Choroid plexus epithelial cell (primary cell): Measurements from ENCODE around the gene SSC4D.
"Not testable (repeated sequence)": the region's sequence is repeated elsewhere in the genome, so short reads cannot be mapped to it uniquely, and the experiment has no call there.

ENCODE experiments used
- DNase-seq: peaks from one replicate; pipeline ENCODE4 v3.0.0-alpha.2; 2010; ENCODE audit warnings: low read depth
- H3K4me3 ChIP-seq: 2 replicates; pipeline ENCODE4 v1.5.1; 2011; ENCODE audit warnings: low read depth, mild to moderate bottlenecking, control low read depth, low read length, moderate library complexity
- TF ChIP-seq, protein P1 (sequence below): conservative IDR thresholded peaks from 2 replicates; pipeline ENCODE4 v1.5.1; 2011; ENCODE audit warnings: low read depth, mild to moderate bottlenecking, control low read depth, inconsistent platforms, low read length, moderate library complexity

SSC4D gene

GRCh38 chr7:76369018-76369417, 40.5 kb downstream of the SSC4D start:
- no peak overlapping the region for H3K4me3 ChIP-seq
- DNase-seq: no peak
- TF ChIP-seq, protein P1, sequence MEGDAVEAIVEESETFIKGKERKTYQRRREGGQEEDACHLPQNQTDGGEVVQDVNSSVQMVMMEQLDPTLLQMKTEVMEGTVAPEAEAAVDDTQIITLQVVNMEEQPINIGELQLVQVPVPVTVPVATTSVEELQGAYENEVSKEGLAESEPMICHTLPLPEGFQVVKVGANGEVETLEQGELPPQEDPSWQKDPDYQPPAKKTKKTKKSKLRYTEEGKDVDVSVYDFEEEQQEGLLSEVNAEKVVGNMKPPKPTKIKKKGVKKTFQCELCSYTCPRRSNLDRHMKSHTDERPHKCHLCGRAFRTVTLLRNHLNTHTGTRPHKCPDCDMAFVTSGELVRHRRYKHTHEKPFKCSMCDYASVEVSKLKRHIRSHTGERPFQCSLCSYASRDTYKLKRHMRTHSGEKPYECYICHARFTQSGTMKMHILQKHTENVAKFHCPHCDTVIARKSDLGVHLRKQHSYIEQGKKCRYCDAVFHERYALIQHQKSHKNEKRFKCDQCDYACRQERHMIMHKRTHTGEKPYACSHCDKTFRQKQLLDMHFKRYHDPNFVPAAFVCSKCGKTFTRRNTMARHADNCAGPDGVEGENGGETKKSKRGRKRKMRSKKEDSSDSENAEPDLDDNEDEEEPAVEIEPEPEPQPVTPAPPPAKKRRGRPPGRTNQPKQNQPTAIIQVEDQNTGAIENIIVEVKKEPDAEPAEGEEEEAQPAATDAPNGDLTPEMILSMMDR: no peak

DNA sequence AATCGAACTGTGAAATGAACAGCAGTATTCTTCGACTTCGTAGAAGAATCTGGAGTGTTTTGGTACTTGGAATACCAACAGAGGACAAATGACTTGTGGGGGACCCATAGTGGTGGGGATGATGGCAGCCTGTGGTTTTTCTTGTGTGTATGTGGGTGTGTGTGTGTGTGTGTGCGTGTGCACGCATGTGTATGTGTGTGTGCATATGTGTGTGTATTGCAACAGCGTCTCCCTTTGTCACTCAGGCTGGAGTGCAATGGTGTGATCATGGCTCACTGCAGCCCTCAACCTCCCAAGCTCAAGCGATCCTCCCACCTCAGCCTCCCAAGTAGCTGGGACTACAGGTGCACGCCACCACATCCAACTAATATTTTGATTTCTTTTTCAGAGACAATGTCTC, 41.3 kb downstream of the SSC4D start:
- DNase-seq: no peak
- TF ChIP-seq, protein P1: no peak

GRCh38 chr7:76364198-76364584, 45.3 kb downstream of the SSC4D start:
- H3K4me3 ChIP-seq: no peak overlapping the region
- TF ChIP-seq, protein P1: no peak
- DNase-seq: peak; percentile 77

More for the DNA sequence above, 41.3 kb downstream of the SSC4D start:
- H3K4me3 ChIP-seq: no peak overlapping the region

DNA sequence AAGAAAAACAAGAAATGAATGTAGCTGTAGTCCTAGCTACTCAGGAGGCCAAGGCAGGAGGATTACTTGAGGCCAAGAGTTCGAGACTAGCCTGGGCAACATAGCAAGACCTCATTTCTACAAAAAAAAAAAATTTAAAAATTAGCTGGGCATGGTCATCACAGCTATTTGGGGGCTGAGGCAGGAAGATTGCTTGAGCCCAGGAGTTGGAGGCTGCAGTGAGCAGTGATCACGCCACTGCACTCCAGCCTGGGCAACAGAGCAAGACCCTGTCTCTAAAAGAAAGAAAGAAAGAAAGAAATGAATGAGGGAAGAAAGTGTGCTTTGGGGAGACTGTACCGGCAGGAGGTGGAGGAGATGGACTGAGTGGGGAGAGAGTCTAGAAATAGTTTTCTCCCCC, 45.7 kb downstream of the SSC4D start:
- not testable (repeated sequence) for DNase-seq, H3K4me3 ChIP-seq

GRCh38 chr7:76359978-76360638, 49.4 kb downstream of the SSC4D start:
- DNase-seq: peak; percentile 74
- no peak overlapping the region for H3K4me3 ChIP-seq
- TF ChIP-seq, protein P1: no peak

DNA sequence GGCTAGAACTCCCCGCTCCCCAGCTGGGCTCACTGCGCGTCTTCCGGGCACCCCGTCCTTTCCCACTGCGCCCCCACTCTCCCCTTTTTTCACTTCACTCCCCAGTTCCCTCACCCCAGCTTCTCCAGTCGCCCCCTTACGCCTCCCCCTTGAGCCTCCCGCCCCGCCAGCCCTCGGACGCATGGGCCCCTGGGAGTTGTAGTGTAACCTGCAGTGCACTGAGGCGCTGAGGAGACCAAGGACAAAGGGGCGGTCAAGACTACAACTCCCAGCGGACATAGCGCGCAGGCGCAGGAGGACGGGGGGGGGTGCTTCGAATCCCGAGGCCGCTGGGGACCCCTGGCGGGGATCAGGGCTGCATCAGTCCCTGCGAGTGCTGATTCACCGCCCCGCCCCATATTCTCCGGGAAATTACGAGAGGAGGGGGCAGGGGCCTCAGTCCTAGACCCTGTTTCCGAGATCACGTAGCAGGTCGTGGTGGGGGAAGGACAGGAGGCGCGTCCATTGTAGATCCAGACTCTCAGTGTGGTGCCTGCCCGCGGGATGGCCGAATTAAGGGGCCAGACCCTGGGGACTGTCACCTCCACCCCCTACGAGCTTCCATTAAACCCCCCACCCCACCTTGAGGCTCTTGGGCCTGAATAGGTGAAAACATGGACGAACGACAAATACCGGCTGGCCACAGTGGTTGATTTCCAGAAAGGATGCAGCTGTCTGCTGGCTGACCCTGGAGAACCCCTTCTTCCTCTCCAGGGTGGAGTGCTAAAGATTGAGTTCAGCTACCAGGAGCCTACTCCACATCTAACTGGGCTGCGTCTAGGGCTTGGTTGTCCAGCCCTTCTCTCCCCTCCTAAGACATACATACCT, 50.2 kb downstream of the SSC4D start:
- peak overlapping the region; percentile 98 for H3K4me3 ChIP-seq
- DNase-seq: peak; percentile 99
- TF ChIP-seq, protein P1: peak; percentile 73

- peak; percentile 92 for DNase-seq
- TF ChIP-seq, protein P1: no peak
- H3K4me3 ChIP-seq: peak within 1 kb of the TSS; percentile 98
These were observed 50.9 kb downstream of the SSC4D start, which contains the start of gene YWHAG for GRCh38 chr7:76358481-76359110. Gene YWHAG (minus strand): TSS chr7:76358991. CDS start chr7:76358808, 183 bp downstream.
